Activated CD4-positive, alpha-beta T cell treated with anti-CD3 and anti-CD28 coated beads, Interleukin-2, amount 50 U/mL, for 48 hours (primary cell): Measurements from ENCODE around the gene UBASH3B.

Experiments
- DNase-seq, 2 experiments: peaks; one replicate each; pipeline ENCODE4 v3.0.0-alpha.2; 2020

Gene UBASH3B

GRCh38 chr11:122758974-122759373 is 103.5 kb downstream of the UBASH3B start:
- DNase-seq = no peak

- no peak for DNase-seq
Observed at GRCh38 chr11:122763108-122763507, 107.6 kb downstream of the UBASH3B start.

GRCh38 chr11:122764371-122765090 is 109.0 kb downstream of the UBASH3B start:
- DNase-seq = no peak

- DNase-seq = no peak
Observed at GRCh38 chr11:122765487-122766131, 110.1 kb downstream of the UBASH3B start.

- no peak for DNase-seq
Observed at GRCh38 chr11:122769126-122769780, 113.7 kb downstream of the UBASH3B start.

DNA sequence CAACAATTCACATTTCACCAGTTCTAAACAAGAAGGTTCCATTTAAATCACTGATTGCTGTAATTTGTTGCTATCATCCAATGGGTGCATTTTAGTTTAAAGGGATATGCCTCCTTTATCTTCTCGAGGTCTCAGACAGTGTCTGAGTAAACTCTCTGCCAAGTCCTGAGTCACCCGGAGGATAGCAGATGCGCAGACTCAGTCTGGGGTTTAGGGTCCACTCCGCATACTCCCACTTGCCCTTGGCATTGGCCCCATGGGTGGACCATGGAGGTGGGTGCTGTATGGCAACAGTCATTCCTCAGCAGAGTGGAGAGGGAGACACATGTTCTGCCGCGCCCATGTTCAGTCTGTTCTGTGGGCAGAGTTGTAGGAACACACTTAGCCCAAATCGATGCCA is 117.4 kb downstream of the UBASH3B start:
- no peak for DNase-seq

GRCh38 chr11:122773781-122774266 is 118.3 kb downstream of the UBASH3B start:
- no peak for DNase-seq

GRCh38 chr11:122775675-122776271 is 120.3 kb downstream of the UBASH3B start:
- peak in 1 of 2 experiments; percentile 23 for DNase-seq

DNA sequence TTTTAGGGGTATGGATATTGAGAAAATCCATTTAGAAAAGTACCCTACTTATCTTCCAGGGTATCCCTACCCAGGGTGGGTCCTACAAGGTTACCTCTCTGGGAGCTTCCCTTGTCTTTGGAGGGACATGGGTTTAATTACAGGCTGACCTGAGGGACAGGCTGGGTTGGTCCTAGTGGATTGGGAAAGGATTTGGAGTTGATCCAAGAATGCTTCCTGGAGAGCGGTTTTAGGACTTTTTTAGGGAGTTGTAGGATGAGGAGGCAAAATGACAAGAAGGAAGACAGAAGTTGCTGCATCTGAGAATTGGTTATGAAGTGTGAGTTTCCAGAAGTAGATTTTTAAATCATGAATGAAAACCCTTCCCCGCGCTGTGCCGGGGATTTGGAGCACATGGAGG is 121.0 kb downstream of the UBASH3B start:
- DNase-seq = no peak

GRCh38 chr11:122777343-122777742 is 121.8 kb downstream of the UBASH3B start:
- DNase-seq = no peak

DNA sequence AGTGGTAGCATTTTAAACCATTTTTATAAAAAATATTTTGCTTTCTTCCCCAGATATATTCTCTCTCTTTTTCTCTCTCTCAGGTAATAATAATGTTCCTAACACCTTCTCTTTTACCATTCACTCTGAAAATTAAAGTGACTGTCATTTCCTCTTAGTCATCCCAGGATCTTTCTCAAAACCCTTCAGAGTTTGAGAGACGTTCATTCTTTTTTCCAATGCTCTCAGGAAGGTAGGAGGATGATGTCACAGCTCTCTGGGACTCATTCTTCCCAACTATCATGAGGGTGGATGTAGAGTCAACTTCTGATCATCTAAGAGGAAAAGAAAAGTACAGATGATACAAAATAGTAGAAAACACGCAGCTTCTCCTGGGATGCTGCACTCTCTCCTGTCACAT is 122.6 kb downstream of the UBASH3B start:
- DNase-seq = no peak

DNA sequence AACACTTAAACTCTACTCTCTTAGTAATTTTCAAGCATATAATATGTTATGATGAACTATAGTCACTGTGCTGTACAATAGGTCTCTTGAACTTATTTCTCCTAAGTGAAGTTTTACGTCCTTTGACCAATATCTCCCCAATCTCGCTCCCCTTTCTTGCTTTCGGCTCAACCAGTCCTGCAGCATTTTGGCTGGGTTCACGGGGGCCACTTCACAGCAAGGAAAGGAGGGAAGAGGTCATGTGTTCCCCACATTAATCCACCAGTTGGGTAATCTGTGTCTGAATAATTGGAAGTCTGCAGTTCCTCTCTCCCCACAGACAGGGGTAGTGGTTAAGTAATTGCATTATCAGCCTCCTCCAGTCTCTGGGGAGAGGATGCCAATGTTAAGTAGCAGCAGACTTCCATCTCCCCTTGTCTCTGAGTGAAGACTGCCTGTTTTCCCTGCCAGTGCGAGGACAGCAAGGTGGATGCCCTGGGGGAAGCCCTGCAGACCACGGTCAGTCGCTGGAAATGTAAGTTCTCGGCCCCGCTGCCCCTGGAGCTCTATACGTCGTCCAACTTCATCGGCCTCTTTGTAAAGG is 123.6 kb downstream of the UBASH3B start:
- no peak for DNase-seq

DNA sequence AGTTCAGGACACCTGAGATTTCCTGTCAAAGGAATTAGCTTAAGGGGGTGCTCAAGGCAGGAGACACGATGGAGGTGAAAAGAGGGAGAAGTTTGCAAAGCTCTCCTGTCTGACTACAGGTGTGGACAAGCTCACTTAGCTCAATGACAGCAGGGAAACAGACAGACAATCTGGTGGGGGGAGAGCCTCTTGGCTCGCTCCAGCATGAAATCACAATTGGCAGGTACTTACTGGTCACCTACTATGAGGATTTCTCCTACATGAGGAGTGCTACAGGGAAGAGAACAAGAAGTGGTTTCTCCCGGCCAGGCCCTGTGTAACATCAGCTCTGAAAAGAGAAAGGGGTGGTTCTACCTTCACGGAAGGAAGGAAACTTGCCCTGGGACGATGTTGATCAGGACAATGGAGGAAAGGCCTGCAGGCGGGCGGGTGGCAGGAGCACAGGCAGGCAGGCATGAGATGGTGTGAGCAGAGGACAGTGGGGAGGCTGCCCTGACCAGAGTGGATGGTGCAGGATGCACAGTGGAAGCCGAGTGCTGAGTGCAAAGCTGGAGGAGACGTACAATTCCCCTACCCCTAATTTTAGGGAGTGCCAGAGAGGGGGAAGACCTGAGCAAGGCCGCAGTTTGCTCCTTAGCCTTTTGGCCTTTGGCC is 124.9 kb downstream of the UBASH3B start:
- DNase-seq = no peak

- peak; percentile 81 to 86 for DNase-seq
Observed at GRCh38 chr11:122781378-122782195, 126.1 kb downstream of the UBASH3B start.

DNA sequence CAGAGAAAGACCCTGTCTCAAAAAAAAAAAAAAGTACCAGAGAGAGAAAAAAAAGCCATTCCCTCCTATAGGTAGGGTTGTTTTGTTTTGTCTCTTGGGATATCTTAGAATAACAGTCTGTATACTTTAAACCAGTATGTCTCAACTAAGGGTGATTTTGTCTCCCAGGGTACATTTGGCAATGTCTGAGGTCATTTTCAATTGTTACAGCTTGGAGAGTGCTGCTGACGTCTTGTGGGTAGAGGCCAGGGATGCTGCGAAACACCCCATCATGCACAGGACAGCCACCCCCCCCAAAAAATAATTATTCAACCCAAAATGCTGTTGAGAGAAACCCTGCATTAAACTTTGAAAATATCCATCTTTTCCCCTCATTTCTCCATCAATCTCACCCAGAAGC is 126.7 kb downstream of the UBASH3B start:
- DNase-seq = no peak

- no peak for DNase-seq
Observed at GRCh38 chr11:122784325-122784955, 128.9 kb downstream of the UBASH3B start.

- DNase-seq = no peak
Observed at GRCh38 chr11:122785031-122785541, 129.6 kb downstream of the UBASH3B start.

DNA sequence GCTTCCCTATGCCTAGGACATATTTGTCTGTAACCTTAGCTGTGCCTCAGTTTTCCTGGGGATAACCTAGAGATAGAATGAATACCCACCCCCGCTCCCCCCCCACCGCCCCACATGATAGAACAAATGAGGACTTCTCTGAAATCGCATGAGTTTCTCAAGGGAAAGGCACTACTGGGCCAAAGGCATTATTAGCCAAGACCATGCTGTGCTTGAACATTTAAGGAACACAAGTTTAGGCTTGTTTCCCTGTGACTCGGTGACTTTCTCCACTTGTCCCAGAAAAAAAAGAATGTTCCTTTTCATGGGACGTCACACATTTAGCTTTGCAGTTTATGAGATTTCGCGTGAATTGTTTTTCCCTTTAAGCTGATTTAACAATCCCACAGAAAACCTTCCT is 131.4 kb downstream of the UBASH3B start:
- no peak for DNase-seq

GRCh38 chr11:122788781-122789535 is 133.4 kb downstream of the UBASH3B start:
- DNase-seq = no peak

GRCh38 chr11:122789907-122790306 is 134.4 kb downstream of the UBASH3B start:
- DNase-seq = no peak
